Measurements from ENCODE around the gene MBP.

Gene MBP

DNA sequence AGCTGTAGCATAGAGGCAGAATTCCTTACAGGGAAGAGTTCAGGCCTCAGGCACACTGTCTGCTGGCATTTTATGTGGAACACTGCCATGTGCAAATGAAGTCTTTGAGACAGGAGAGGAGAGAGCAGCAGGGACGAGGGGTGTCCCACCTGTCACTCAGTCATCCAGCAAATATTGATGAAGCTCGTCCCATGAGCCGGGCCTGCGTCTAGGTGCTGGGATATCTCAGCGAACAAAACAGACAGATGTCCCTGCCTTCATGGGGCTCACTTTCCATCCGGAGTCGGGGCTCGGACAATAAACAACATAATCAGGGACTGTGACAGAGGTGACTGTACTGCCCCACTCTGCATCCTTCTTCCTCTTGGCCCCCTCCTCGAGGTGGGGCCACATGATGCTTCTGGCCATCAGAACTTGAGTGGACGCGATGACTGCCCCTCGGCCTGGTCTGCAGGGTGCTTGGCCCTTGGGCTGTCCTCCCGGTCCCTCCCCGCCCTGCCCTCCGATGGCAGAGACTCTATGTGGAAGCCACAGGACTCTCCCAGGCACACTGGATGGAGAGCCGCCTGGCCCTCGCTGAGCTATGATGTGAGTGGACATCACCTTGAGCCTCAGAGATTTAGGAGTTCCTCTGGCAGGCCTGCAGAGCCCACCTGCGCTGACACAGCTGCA is 78.8 kb downstream of the MBP start:
- no peak for TF ChIP-seq CTCF (conservative IDR thresholded peaks at IDR 0.05)

DNA sequence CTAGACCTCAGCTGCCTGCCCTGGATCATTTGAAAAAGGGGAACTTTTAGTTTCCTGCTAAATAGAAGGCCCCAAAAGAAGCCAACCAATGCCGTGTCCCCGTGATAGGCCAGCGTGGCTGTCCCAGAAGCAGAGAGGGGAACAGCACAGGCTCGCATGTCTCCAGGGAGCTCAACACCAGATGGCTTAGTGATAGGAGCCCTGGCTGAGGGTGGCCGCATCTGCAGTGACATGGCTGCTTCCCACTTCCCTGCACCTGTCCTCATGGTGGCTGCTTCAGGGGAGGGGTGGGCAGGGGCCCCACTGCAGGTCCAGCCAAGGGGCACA is 79.6 kb downstream of the MBP start:
- H3K27ac ChIP-seq = no peak overlapping the region
- no peak for TF ChIP-seq CTCF (conservative IDR thresholded peaks at IDR 0.05)

More for the DNA sequence above, 78.8 kb downstream of the MBP start:
- H3K27ac ChIP-seq = no peak overlapping the region

- no peak overlapping the region for H3K27ac ChIP-seq
- no peak for TF ChIP-seq CTCF (conservative IDR thresholded peaks at IDR 0.05)
These were observed 80.1 kb downstream of the MBP start for GRCh38 chr18:77052297-77052982.

- H3K27ac ChIP-seq = no peak overlapping the region
- TF ChIP-seq CTCF (conservative IDR thresholded peaks at IDR 0.05) = no peak
These were observed 80.8 kb downstream of the MBP start for GRCh38 chr18:77051581-77052296.

DNA sequence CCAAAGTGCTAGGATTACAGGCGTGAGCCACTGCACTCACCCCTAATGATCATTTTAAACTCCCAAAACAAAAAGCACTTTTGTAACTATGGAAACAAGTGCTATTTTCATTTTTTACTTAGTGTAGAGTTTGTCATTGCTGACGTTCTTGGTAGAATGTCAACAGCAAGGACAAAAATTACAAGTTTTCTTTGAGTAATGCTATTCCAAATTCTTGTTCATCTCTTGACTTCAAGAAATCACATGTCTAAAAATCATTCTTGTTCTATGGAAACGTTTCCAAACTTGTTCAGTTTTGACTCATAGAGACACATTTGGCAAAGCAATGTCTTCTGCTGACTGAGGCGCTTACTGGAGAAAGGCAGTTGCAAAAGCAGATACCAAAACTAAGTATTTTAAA is 82.6 kb downstream of the MBP start:
- H3K27ac ChIP-seq = no peak overlapping the region
- TF ChIP-seq CTCF (conservative IDR thresholded peaks at IDR 0.05) = no peak

DNA sequence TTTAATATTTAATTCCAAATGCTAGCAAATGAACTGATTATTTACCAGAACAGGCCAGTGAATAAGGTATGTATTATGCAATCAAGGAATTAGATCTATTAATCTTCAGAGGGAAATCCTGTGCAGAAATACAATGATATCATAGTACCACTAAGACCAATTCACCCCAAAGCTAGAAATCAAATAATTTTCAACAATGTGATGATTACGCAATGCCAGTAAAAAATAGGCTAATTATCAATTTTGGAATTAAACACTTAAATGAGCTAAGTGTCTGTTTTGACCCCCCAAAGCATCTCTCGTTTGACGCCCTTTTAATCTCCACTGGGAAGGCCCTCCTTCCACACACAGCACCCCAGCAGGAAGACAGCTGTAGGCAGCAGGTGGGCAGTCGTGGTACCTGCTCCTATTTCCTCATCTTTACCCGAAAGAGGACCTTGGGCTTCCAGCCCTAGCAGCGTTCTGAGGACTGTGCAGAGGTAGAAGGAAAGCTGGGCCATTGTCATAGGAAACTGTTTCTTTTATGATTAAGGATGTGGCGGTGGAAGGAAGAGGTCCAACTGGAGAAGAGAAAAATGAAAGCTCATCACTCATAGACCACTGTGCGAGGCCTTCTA is 84.7 kb downstream of the MBP start:
- no peak overlapping the region for H3K27ac ChIP-seq

More for the DNA sequence above, 84.7 kb downstream of the MBP start:
- TF ChIP-seq CTCF (conservative IDR thresholded peaks at IDR 0.05) = no peak
